ENCODE measurements around the gene MACROH2A2. TPM values are rescaled to one million over a fixed set of nuclear protein-coding genes. Genes with fewer than 3 reads are reported as not detected.

MACROH2A2 gene
- 22.8 to 31.5 TPM (median 25.3 TPM) in 5 replicates for total RNA-seq (2022; extraction: Qiagen RNA extraction)

GRCh38 chr10:70052462-70053217, at the start of gene MACROH2A2:
Gene MACROH2A2, plus strand, starts transcription at chr10:70052846. Its CDS starts 22,813 bp downstream, at chr10:70075659.

GRCh38 chr10:70132098-70133029, 79.7 kb downstream of the MACROH2A2 start, which contains the start of gene AIFM2:
Gene AIFM2, minus strand, starts transcription at chr10:70132825. Its CDS starts 8,741 bp downstream, at chr10:70124084.

GRCh38 chr10:70146489-70147258, 94.0 kb downstream of the MACROH2A2 start, which contains the start of gene TYSND1:
Gene TYSND1, minus strand, starts transcription at chr10:70146700. Its CDS starts 114 bp downstream, at chr10:70146586.

Other genes with a start within 250 kb of the MACROH2A2 start
- 32.8 to 36.0 TPM (median 35.4 TPM) in 5 replicates for gene AIFM2, start 80.0 kb downstream of the MACROH2A2 start, total RNA-seq (2022; extraction: Qiagen RNA extraction)
- 13.1 to 17.1 TPM (median 16.5 TPM) in 5 replicates for gene TYSND1, start 93.9 kb downstream of the MACROH2A2 start, total RNA-seq (2022; extraction: Qiagen RNA extraction)
- 83.2 to 94.5 TPM (median 87.7 TPM) in 5 replicates for gene SAR1A, start 117.7 kb downstream of the MACROH2A2 start, total RNA-seq (2022; extraction: Qiagen RNA extraction)
- gene PPA1, start 180.6 kb downstream of the MACROH2A2 start, total RNA-seq (2022; extraction: Qiagen RNA extraction) = 222 to 285 TPM (median 235 TPM) in 5 replicates
- gene NPFFR1, start 231.2 kb downstream of the MACROH2A2 start, total RNA-seq (2022; extraction: Qiagen RNA extraction) = not detected in 5 replicates

All from A549 treated with Hydrocortisone at 1 μM for 4 hours (cell line).